ENCODE results near the gene FFAR2. TPM values are rescaled to one million over a fixed set of nuclear protein-coding genes. Genes with fewer than 3 reads are reported as not detected.

The FFAR2 gene
- total RNA-seq, 5 donors from 2014 or later (not counting 1 experiment from before 2014, with no cell fraction given), result not detected

- ATAC-seq (replicated peaks in 1 of 4), result no peak
- Mint-ChIP-seq H3K4me1 (peaks cover 5 to 8% (median 5%) of the 10 kb centered on the region in 3 donors), H3K4me3 (no peak overlapping the region), H3K27ac (no peak overlapping the region), H3K9me3 (no peaks in the 10 kb centered on the region), H3K36me3 (no peaks in the 10 kb centered on the region), H3K27me3 (peaks cover 0 to 27% of the 10 kb centered on the region in 2 donors)
- ChIA-PET CTCF (interaction anchor here in 1 of 2 donors (0.5 to 1.6 kb wide), 2 partner anchors 9 to 22 kb away, joined by 3 to 7 read pairs; no protein-coding TSS in a partner anchor), POLR2A (no interaction called here)
- Histone ChIP-seq H3K27ac (ENCODE audit: low read length) (no peak overlapping the region), H3K27me3 (replicated peaks in 1 of 2; ENCODE audit: control insufficient read depth in 2 of 2, extremely low read depth in 1 of 2, insufficient read depth in 2 of 2, low read length in 1 of 2) (peaks cover 0 to 36% of the 10 kb centered on the region in 2 experiments), H3K4me1 (ENCODE audit: control insufficient read depth in 1 of 2, extremely low read depth in 1 of 2, insufficient read depth in 2 of 2, low read length in 2 of 2) (no peaks in the 10 kb centered on the region), H3K36me3 (ENCODE audit: control insufficient read depth in 2 of 2, extremely low read depth in 1 of 2, insufficient read depth in 1 of 2, low read length in 1 of 2) (no peaks in the 10 kb centered on the region), H3K9me3 (no peaks in the 10 kb centered on the region), H3K4me3 (ENCODE audit: control insufficient read depth in 1 of 2, extremely low read depth in 1 of 2, low read length in 1 of 2) (no peak overlapping the region)
- 100% methylated on average over 1 of the region's 3 CpGs for WGBS (ENCODE audit: insufficient coverage)
- DNase-seq, result no peak
Measured at GRCh38 chr19:35486268-35486708, 38.2 kb downstream of the FFAR2 start.

- ChIA-PET POLR2A (no interaction called here), CTCF (no interaction called here)
- Mint-ChIP-seq H3K27ac (no peak overlapping the region), H3K4me3 (no peak overlapping the region), H3K36me3 (no peaks in the 10 kb centered on the region), H3K4me1 (peaks cover 5 to 8% (median 5%) of the 10 kb centered on the region in 3 donors), H3K27me3 (peaks cover 3 to 30% of the 10 kb centered on the region in 2 donors), H3K9me3 (no peaks in the 10 kb centered on the region)
- Histone ChIP-seq H3K4me3 (ENCODE audit: control insufficient read depth in 1 of 2, extremely low read depth in 1 of 2, low read length in 1 of 2) (no peak overlapping the region), H3K36me3 (ENCODE audit: control insufficient read depth in 2 of 2, extremely low read depth in 1 of 2, insufficient read depth in 1 of 2, low read length in 1 of 2) (no peaks in the 10 kb centered on the region), H3K9me3 (no peaks in the 10 kb centered on the region), H3K27me3 (replicated peaks in 1 of 2; ENCODE audit: control insufficient read depth in 2 of 2, extremely low read depth in 1 of 2, insufficient read depth in 2 of 2, low read length in 1 of 2) (peaks cover 0 to 35% of the 10 kb centered on the region in 2 experiments), H3K4me1 (ENCODE audit: control insufficient read depth in 1 of 2, extremely low read depth in 1 of 2, insufficient read depth in 2 of 2, low read length in 2 of 2) (no peaks in the 10 kb centered on the region), H3K27ac (ENCODE audit: low read length) (no peak overlapping the region)
- no peak for DNase-seq
- WGBS (ENCODE audit: insufficient coverage), result 62% methylated on average over 6 of the region's 10 CpGs
- no peak for ATAC-seq (replicated peaks in 1 of 4)
Measured at GRCh38 chr19:35487656-35488182, 39.7 kb downstream of the FFAR2 start.

- Mint-ChIP-seq H3K9me3 (no peaks in the 10 kb centered on the region), H3K4me1 (peaks cover 5% of the 10 kb centered on the region in 3 donors)
Measured at GRCh38 chr19:35488677-35489076, 40.6 kb downstream of the FFAR2 start.

GRCh38 chr19:35490364-35490763 lies 42.3 kb downstream of the FFAR2 start, which contains the start of gene KRTDAP:
KRTDAP (minus strand) TSS chr19:35490464; CDS start chr19:35490442, 22 bp downstream.
- no peak within 1 kb of the TSS for H3K4me3 ChIP-seq (ENCODE audit: control insufficient read depth in 1 of 2, extremely low read depth in 1 of 2, low read length in 1 of 2)
- peaks cover 3 to 36% of the 10 kb centered on the region in 2 donors for H3K27me3 Mint-ChIP-seq
- H3K4me3 Mint-ChIP-seq, result no peak within 1 kb of the TSS
- H3K27ac Mint-ChIP-seq, result no peak within 1 kb of the TSS
- peaks cover 0 to 4% of the 10 kb centered on the region in 2 experiments for H3K4me1 ChIP-seq (ENCODE audit: control insufficient read depth in 1 of 2, extremely low read depth in 1 of 2, insufficient read depth in 2 of 2, low read length in 2 of 2)
- peaks cover 0 to 54% of the 10 kb centered on the region in 2 experiments for H3K27me3 ChIP-seq (replicated peaks in 1 of 2; ENCODE audit: control insufficient read depth in 2 of 2, extremely low read depth in 1 of 2, insufficient read depth in 2 of 2, low read length in 1 of 2)
- WGBS (ENCODE audit: insufficient coverage), result 84% methylated on average over 4 of the region's 9 CpGs
- no peaks in the 10 kb centered on the region for H3K9me3 Mint-ChIP-seq
- no peak for DNase-seq
- POLR2A ChIA-PET, result interaction anchor here (0.6 to 0.7 kb wide), 2 partner anchors 20 to 321 kb away, joined by 3 read pairs; no protein-coding TSS in a partner anchor
- no peaks in the 10 kb centered on the region for H3K36me3 Mint-ChIP-seq
- no peak within 1 kb of the TSS for H3K27ac ChIP-seq (ENCODE audit: low read length)
- no peak for ATAC-seq (replicated peaks in 1 of 4)
- H3K9me3 ChIP-seq, result no peaks in the 10 kb centered on the region
- CTCF ChIA-PET, result no interaction called here
- H3K36me3 ChIP-seq (ENCODE audit: control insufficient read depth in 2 of 2, extremely low read depth in 1 of 2, insufficient read depth in 1 of 2, low read length in 1 of 2), result no peaks in the 10 kb centered on the region
- peaks cover 0 to 6% (median 2%) of the 10 kb centered on the region in 3 donors for H3K4me1 Mint-ChIP-seq

More at GRCh38 chr19:35488677-35489076, 40.6 kb downstream of the FFAR2 start:
- Histone ChIP-seq H3K27me3 (replicated peaks in 1 of 2; ENCODE audit: control insufficient read depth in 2 of 2, extremely low read depth in 1 of 2, insufficient read depth in 2 of 2, low read length in 1 of 2) (peaks cover 0 to 39% of the 10 kb centered on the region in 2 experiments), H3K4me1 (ENCODE audit: control insufficient read depth in 1 of 2, extremely low read depth in 1 of 2, insufficient read depth in 2 of 2, low read length in 2 of 2) (no peaks in the 10 kb centered on the region), H3K36me3 (ENCODE audit: control insufficient read depth in 2 of 2, extremely low read depth in 1 of 2, insufficient read depth in 1 of 2, low read length in 1 of 2) (no peaks in the 10 kb centered on the region), H3K27ac (ENCODE audit: low read length) (no peak overlapping the region), H3K4me3 (ENCODE audit: control insufficient read depth in 1 of 2, extremely low read depth in 1 of 2, low read length in 1 of 2) (no peak overlapping the region), H3K9me3 (no peaks in the 10 kb centered on the region)
- ChIA-PET POLR2A (no interaction called here), CTCF (no interaction called here)
- Mint-ChIP-seq H3K36me3 (no peaks in the 10 kb centered on the region), H3K4me3 (no peak overlapping the region), H3K27ac (no peak overlapping the region), H3K27me3 (peaks cover 3 to 36% of the 10 kb centered on the region in 2 donors)
- DNase-seq (no peak), ATAC-seq (replicated peaks in 1 of 4) (no peak)
- WGBS (ENCODE audit: insufficient coverage), result 100% methylated on average over 2 of the region's 16 CpGs

GRCh38 chr19:35491836-35492360 lies 43.8 kb downstream of the FFAR2 start:
- Histone ChIP-seq H3K27me3 (replicated peaks in 1 of 2; ENCODE audit: control insufficient read depth in 2 of 2, extremely low read depth in 1 of 2, insufficient read depth in 2 of 2, low read length in 1 of 2) (peaks cover 0 to 54% of the 10 kb centered on the region in 2 experiments), H3K27ac (ENCODE audit: low read length) (no peak overlapping the region), H3K9me3 (no peaks in the 10 kb centered on the region), H3K36me3 (ENCODE audit: control insufficient read depth in 2 of 2, extremely low read depth in 1 of 2, insufficient read depth in 1 of 2, low read length in 1 of 2) (no peaks in the 10 kb centered on the region), H3K4me1 (ENCODE audit: control insufficient read depth in 1 of 2, extremely low read depth in 1 of 2, insufficient read depth in 2 of 2, low read length in 2 of 2) (peaks cover 0 to 8% of the 10 kb centered on the region in 2 experiments), H3K4me3 (ENCODE audit: control insufficient read depth in 1 of 2, extremely low read depth in 1 of 2, low read length in 1 of 2) (no peak overlapping the region)
- no peak for DNase-seq
- ATAC-seq (replicated peaks in 1 of 4), result no peak
- Mint-ChIP-seq H3K9me3 (no peaks in the 10 kb centered on the region), H3K36me3 (no peaks in the 10 kb centered on the region), H3K27ac (no peak overlapping the region), H3K4me3 (no peak overlapping the region), H3K4me1 (peaks cover 0 to 7% (median 2%) of the 10 kb centered on the region in 3 donors), H3K27me3 (peaks cover 3 to 36% of the 10 kb centered on the region in 2 donors)
- ChIA-PET CTCF (interaction anchor here in 1 of 2 donors (1.0 kb wide), 1 partner anchor 138 kb away, joined by 3 read pairs; no protein-coding TSS in a partner anchor), POLR2A (interaction anchor here in 1 of 2 donors (0.6 kb wide), 1 partner anchor 80 kb away, joined by 5 read pairs; no protein-coding TSS in a partner anchor)
- 96% methylated on average over 8 of the region's 9 CpGs for WGBS (ENCODE audit: insufficient coverage)

- Mint-ChIP-seq H3K4me1 (peaks cover 0 to 7% (median 2%) of the 10 kb centered on the region in 3 donors), H3K27me3 (peaks cover 3 to 25% of the 10 kb centered on the region in 2 donors), H3K27ac (no peak overlapping the region), H3K36me3 (no peaks in the 10 kb centered on the region), H3K9me3 (no peaks in the 10 kb centered on the region), H3K4me3 (no peak overlapping the region)
- H3K4me3 ChIP-seq (ENCODE audit: control insufficient read depth in 1 of 2, extremely low read depth in 1 of 2, low read length in 1 of 2), result no peak overlapping the region
- peaks cover 0 to 8% of the 10 kb centered on the region in 2 experiments for H3K4me1 ChIP-seq (ENCODE audit: control insufficient read depth in 1 of 2, extremely low read depth in 1 of 2, insufficient read depth in 2 of 2, low read length in 2 of 2)
- ATAC-seq (replicated peaks in 1 of 4), result no peak
- 96% methylated on average over 5 of the region's 9 CpGs for WGBS (ENCODE audit: insufficient coverage)
- ChIA-PET CTCF (interaction anchor here in 1 of 2 donors (1.0 kb wide), 1 partner anchor 141 kb away, joined by 4 read pairs; no protein-coding TSS in a partner anchor), POLR2A (no interaction called here)
- H3K27me3 ChIP-seq (replicated peaks in 1 of 2; ENCODE audit: control insufficient read depth in 2 of 2, extremely low read depth in 1 of 2, insufficient read depth in 2 of 2, low read length in 1 of 2), result peaks cover 0 to 42% of the 10 kb centered on the region in 2 experiments
- no peaks in the 10 kb centered on the region for H3K9me3 ChIP-seq
- H3K27ac ChIP-seq (ENCODE audit: low read length), result no peak overlapping the region
- no peaks in the 10 kb centered on the region for H3K36me3 ChIP-seq (ENCODE audit: control insufficient read depth in 2 of 2, extremely low read depth in 1 of 2, insufficient read depth in 1 of 2, low read length in 1 of 2)
- no peak for DNase-seq
Measured at GRCh38 chr19:35493971-35494370, 45.9 kb downstream of the FFAR2 start.
